ENCODE results near the gene GPX4. TPM values are rescaled to one million over a fixed set of nuclear protein-coding genes. Genes with fewer than 3 reads are reported as not detected.

Gene GPX4
- total and polyA plus RNA-seq, 10 of the 15 experiments (the other 5 are each of a cell fraction or from before 2014, with no cell fraction given) = 33.3 to 749 (median 297) TPM

DNA sequence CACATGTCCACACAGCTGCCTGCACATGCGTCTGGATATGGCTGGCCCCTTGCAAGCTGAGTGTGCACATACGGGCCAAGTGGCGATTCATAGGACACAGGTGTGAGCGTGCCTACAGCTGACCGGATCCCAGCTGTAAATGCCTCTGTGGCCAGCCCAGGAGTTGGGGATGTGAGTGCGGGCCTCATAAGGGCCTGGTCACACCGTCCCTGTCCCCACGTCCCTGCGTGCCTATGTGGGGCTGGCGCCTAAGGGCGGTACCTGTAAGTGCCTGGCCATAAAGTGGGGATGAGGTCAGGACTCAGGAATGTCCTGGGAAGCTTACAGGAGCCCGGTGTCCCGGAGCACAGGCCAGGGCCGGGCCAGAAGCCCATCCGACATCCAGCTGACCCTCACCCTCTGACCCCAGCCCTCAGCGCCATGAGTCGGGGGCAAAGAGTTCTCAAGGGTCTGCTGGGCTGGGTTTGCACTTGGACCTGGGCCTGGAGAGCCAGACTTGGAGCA, 38.1 kb upstream of the GPX4 start (continued):
- TF ChIP-seq LARP7 (IDR thresholded peaks at IDR 0.05) = no peak
- TF ChIP-seq, protein P1, sequence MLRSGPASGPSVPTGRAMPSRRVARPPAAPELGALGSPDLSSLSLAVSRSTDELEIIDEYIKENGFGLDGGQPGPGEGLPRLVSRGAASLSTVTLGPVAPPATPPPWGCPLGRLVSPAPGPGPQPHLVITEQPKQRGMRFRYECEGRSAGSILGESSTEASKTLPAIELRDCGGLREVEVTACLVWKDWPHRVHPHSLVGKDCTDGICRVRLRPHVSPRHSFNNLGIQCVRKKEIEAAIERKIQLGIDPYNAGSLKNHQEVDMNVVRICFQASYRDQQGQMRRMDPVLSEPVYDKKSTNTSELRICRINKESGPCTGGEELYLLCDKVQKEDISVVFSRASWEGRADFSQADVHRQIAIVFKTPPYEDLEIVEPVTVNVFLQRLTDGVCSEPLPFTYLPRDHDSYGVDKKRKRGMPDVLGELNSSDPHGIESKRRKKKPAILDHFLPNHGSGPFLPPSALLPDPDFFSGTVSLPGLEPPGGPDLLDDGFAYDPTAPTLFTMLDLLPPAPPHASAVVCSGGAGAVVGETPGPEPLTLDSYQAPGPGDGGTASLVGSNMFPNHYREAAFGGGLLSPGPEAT (IDR thresholded peaks at IDR 0.05; ENCODE audit: low read depth) = no peak

DNA sequence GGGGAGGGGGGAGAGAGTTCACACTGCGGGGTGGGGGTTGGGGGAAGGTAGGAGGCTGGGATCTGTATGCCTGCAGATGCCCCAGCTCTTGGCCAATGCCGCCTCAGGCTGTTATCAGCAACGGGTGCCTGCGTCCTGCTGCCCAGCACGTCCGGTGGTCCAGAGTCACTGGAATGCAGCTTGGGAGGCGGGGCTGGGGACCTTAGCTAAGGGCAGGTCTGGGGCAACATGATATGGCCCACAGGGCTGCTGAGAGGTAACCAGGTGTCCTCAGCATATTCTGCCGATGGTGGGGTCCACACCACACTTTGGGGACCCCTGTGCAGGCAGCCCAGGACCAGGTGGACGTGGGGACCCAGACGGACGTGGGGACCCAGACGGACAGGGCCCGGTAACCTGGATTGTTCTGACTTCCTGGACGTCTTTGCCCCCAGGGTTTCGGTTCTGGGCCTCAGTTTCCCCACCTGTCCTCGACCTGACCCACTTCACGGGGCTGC, 37.5 kb upstream of the GPX4 start:
- Histone ChIP-seq H3K4me2 (ENCODE audit: control insufficient read depth, insufficient read depth) (peak overlapping the region; percentile 85), H3K79me2 (ENCODE audit: control insufficient read depth, insufficient read depth, low read length) (peaks cover 35% of the 10 kb centered on the region), H2AFZ (ENCODE audit: control insufficient read depth, low read depth, low read length) (no peak overlapping the region), H3K4me1 (ENCODE audit: control insufficient read depth, insufficient read depth, low read length) (peaks cover 17% of the 10 kb centered on the region), H3K36me3 (ENCODE audit: control insufficient read depth in 2 of 2, insufficient read depth in 2 of 2, low read length in 1 of 2) (peaks cover 0 to 7% of the 10 kb centered on the region in 2 experiments; a peak in 2 of 4 replicates), H3K27me3 (replicated peaks in 1 of 2; ENCODE audit: control insufficient read depth in 2 of 2, insufficient read depth in 2 of 2, low read length in 1 of 2) (no peaks in the 10 kb centered on the region), H3K4me3 (peak overlapping the region; percentile 98), H3K27ac (ENCODE audit: control insufficient read depth, insufficient read depth) (no peak overlapping the region), H4K20me1 (ENCODE audit: control insufficient read depth, insufficient read depth) (no peaks in the 10 kb centered on the region), H3K9ac (ENCODE audit: control insufficient read depth, insufficient read depth, low read length) (peak overlapping the region; percentile 90; the same call in 1 of the 2 replicates), H3K9me3 (replicated peaks; ENCODE audit: control insufficient read depth, insufficient read depth, low read length) (no peaks in the 10 kb centered on the region)
- intact Hi-C loops (cut with micrococcal nuclease; ENCODE audit: unreplicated experiment) = no loop called here
- 42% methylated on average over 17 of the region's 17 CpGs for WGBS (ENCODE audit: insufficient coverage, insufficient replicate concordance, low lambda C conversion rate, missing lambda C conversion rate)
- DNase-seq (ENCODE audit: low read depth, low spot score) (no peak), ATAC-seq (no peak), FAIRE-seq (no peak)
- BruUV-seq (replicated peaks) = no TSS peak
- POLR2A ChIA-PET = interaction anchor here (0.9 to 3.0 kb wide), 11 partner anchors 10 to 273 kb away, joined by 3 to 45 read pairs (median 11); partner anchors contain the start of genes ABCA7, CIRBP, CNN2 and GPX4
- CTCF ChIA-PET = interaction anchor here (0.8 to 2.2 kb wide), 7 partner anchors 11 to 203 kb away, joined by 3 to 9 read pairs (median 3); no protein-coding TSS in a partner anchor
- SMC1A ChIA-PET (ENCODE audit: uncharacterized antibody, unreplicated experiment) = interaction anchor here (1.4 to 2.3 kb wide), 4 partner anchors 9 to 49 kb away, joined by 4 to 11 read pairs (median 7); no protein-coding TSS in a partner anchor
- in situ Hi-C loops (cut with MboI) = no loop called here
- no peak for TF ChIP-seq HCFC1 (IDR thresholded peaks at IDR 0.05; ENCODE audit: low read length)
- no peak for TF ChIP-seq PAX8 (IDR thresholded peaks at IDR 0.05)
- TF ChIP-seq RFX5 (IDR thresholded peaks at IDR 0.05; ENCODE audit: low read depth, low read length) = no peak
- no peak for TF ChIP-seq TCF12 (IDR thresholded peaks at IDR 0.05; ENCODE audit: low read depth, low read length)
- TF ChIP-seq NR2C2 (IDR thresholded peaks at IDR 0.05; ENCODE audit: borderline replicate concordance, control insufficient read depth, insufficient read length, low read depth) = no peak
- RAD21 ChIA-PET (ENCODE audit: unreplicated experiment) = interaction anchor here (1.1 to 2.4 kb wide), 10 partner anchors 8 to 200 kb away, joined by 3 to 19 read pairs (median 6); partner anchors contain the start of gene CNN2
